ENCODE data around the gene SLC2A6. TPM values are rescaled to one million over a fixed set of nuclear protein-coding genes. Genes with fewer than 3 reads are reported as not detected.

The SLC2A6 gene
- total RNA-seq, 1 experiment from 2014 or later, result 20.5 TPM

GRCh38 chr9:133522073-133522910 lies 43.4 kb upstream of the SLC2A6 start:
- Histone ChIP-seq H3K9ac (ENCODE audit: low read length) (no peak overlapping the region), H3K4me3 (ENCODE audit: low read length) (no peak overlapping the region), H3K36me3 (ENCODE audit: low read depth, low read length) (no peaks in the 10 kb centered on the region), H3K79me2 (ENCODE audit: low read length) (no peaks in the 10 kb centered on the region), H3K9me3 (ENCODE audit: low read length) (no peaks in the 10 kb centered on the region), H2AFZ (ENCODE audit: low read length) (no peak overlapping the region), H3K27ac (ENCODE audit: low read length) (no peak overlapping the region), H3K9me2 (replicated peaks; ENCODE audit: low read length) (no peaks in the 10 kb centered on the region), H3K4me2 (ENCODE audit: low read length) (no peak overlapping the region), H3K27me3 (ENCODE audit: low read length) (no peaks in the 10 kb centered on the region), H3K4me1 (ENCODE audit: insufficient read depth, low read length) (no peaks in the 10 kb centered on the region), H4K20me1 (ENCODE audit: low read length) (no peaks in the 10 kb centered on the region), H3F3A (ENCODE audit: low read length, unreplicated experiment) (no peaks in the 10 kb centered on the region)
- ATAC-seq (no peak), DNase-seq (no peak)
- ChIA-PET POLR2A (ENCODE audit: unreplicated experiment) (no interaction called here), CTCF (no interaction called here)
- TF ChIP-seq EZH2phosphoT487 (IDR thresholded peaks at IDR 0.05; ENCODE audit: borderline replicate concordance, low read length) (no peak), CTCF (conservative IDR thresholded peaks at IDR 0.05; ENCODE audit: low read depth, low read length) (no peak), EZH2 (IDR thresholded peaks at IDR 0.05; ENCODE audit: low read length, unreplicated experiment) (no peak)
- intact Hi-C loops (cut with micrococcal nuclease), result no loop called here
- no TSS peak for BruUV-seq (replicated peaks)

- Histone ChIP-seq H3K9me2 (replicated peaks; ENCODE audit: low read length) (no peaks in the 10 kb centered on the region), H3K9me3 (ENCODE audit: low read length) (no peaks in the 10 kb centered on the region), H4K20me1 (ENCODE audit: low read length) (no peaks in the 10 kb centered on the region), H3K79me2 (ENCODE audit: low read length) (no peaks in the 10 kb centered on the region), H3K4me2 (ENCODE audit: low read length) (no peak overlapping the region), H3K27me3 (ENCODE audit: low read length) (no peaks in the 10 kb centered on the region), H3K27ac (ENCODE audit: low read length) (no peak overlapping the region), H3K36me3 (ENCODE audit: low read depth, low read length) (no peaks in the 10 kb centered on the region), H3K9ac (ENCODE audit: low read length) (no peak overlapping the region), H2AFZ (ENCODE audit: low read length) (no peak overlapping the region), H3F3A (ENCODE audit: low read length, unreplicated experiment) (no peaks in the 10 kb centered on the region), H3K4me3 (ENCODE audit: low read length) (no peak overlapping the region), H3K4me1 (ENCODE audit: insufficient read depth, low read length) (no peaks in the 10 kb centered on the region)
- TF ChIP-seq CTCF (conservative IDR thresholded peaks at IDR 0.05; ENCODE audit: low read depth, low read length) (no peak), EZH2phosphoT487 (IDR thresholded peaks at IDR 0.05; ENCODE audit: borderline replicate concordance, low read length) (no peak), EZH2 (IDR thresholded peaks at IDR 0.05; ENCODE audit: low read length, unreplicated experiment) (no peak)
- BruUV-seq (replicated peaks), result no TSS peak
- DNase-seq (no peak), ATAC-seq (no peak)
- intact Hi-C loops (cut with micrococcal nuclease), result no loop called here
- CTCF ChIA-PET, result no interaction called here
- POLR2A ChIA-PET (ENCODE audit: unreplicated experiment), result no interaction called here
These were observed 42.5 kb upstream of the SLC2A6 start for GRCh38 chr9:133521122-133522072.

Data from PC-3 (cell line).